GM12878 (cell line): ENCODE results near the gene ADAMTS17. TPM values are rescaled to one million over a fixed set of nuclear protein-coding genes. Genes with fewer than 3 reads are reported as not detected.

Experiments
- ATAC-seq: fragments of 200-7000 bp; cut with Tn5 transposase; 3 replicates; pipeline ENCODE4 v1.9.1; 2020; ENCODE audit warnings: mild to moderate bottlenecking, moderate library complexity
- BruUV-seq: library from RNA; stranded (reverse); fragments of 400-500 nt; replicated peaks from 2 replicates; lab custom pipeline; 2021; lab: Mats Ljungman, UMichigan
- CTCF ChIA-PET: fragments of 300-600 bp; sonication (Branson Sonifier 250); formaldehyde crosslinking; extraction: SDS; loops from one replicate; lab custom pipeline; 2021; ENCODE audit warnings: inconsistent platforms; lab: Yijun Ruan, JAX
- POLR2A ChIA-PET: fragments of 350-600 bp; formaldehyde crosslinking; extraction: SDS; loops from one replicate; lab custom pipeline; 2021; ENCODE audit warnings: inconsistent platforms; lab: Charles Lee
- RAD21 ChIA-PET: fragments of 300-600 bp; sonication (Branson Sonifier 250); formaldehyde crosslinking; loops from one replicate; lab custom pipeline; 2023; ENCODE audit warnings: antibody characterized with exemption; ENCODE audit not compliant: unreplicated experiment; lab: Charles Lee
- SMC1A ChIA-PET: fragments of 300-600 bp; sonication (Branson Sonifier 250); formaldehyde crosslinking; loops from one replicate; lab custom pipeline; 2023; ENCODE audit not compliant: unreplicated experiment, uncharacterized antibody; lab: Charles Lee
- DNase-seq: peaks from one replicate; pipeline ENCODE4 v3.0.0-alpha.2; 2011; ENCODE audit warnings: low read depth, low spot score
- FAIRE-seq: peaks from 3 replicates; lab custom pipeline; 2011; peaks lifted over from hg19 to GRCh38; lab: Jason Lieb, UNC
- H2AFZ ChIP-seq: 2 replicates; pipeline ENCODE4 v1.6.0; 2011; ENCODE audit warnings: low read depth, low read length, control low read depth; ENCODE audit not compliant: control insufficient read depth
- H3K27ac ChIP-seq: 2 replicates; pipeline ENCODE4 v1.5.1; 2011; ENCODE audit warnings: control low read depth; ENCODE audit not compliant: control insufficient read depth, insufficient read depth
- H3K27me3 ChIP-seq, 2 experiments: replicated peaks in 1 of 2; 2 replicates each; pipeline versions ENCODE4 v1.6.0 to v1.6.1; 2011; ENCODE audit warnings: low read length in 1 of 2; ENCODE audit not compliant: control insufficient read depth in 2 of 2, insufficient read depth in 2 of 2
- H3K36me3 ChIP-seq, 2 experiments: 2 replicates each; pipeline ENCODE4 v1.5.1; 2011; ENCODE audit warnings: low read length in 1 of 2; ENCODE audit not compliant: control insufficient read depth in 2 of 2, insufficient read depth in 2 of 2
- H3K4me1 ChIP-seq: 2 replicates; pipeline ENCODE4 v1.6.1; 2011; ENCODE audit warnings: mild to moderate bottlenecking, low read length, moderate library complexity, mixed read lengths; ENCODE audit not compliant: control insufficient read depth, insufficient read depth
- H3K4me2 ChIP-seq: 2 replicates; pipeline ENCODE4 v1.6.0; 2011; ENCODE audit warnings: control low read depth; ENCODE audit not compliant: control insufficient read depth, insufficient read depth
- H3K4me3 ChIP-seq: fragments of 200-600 bp; sonication (generic); 2 replicates; pipeline ENCODE4 v1.5.1; 2016
- H3K79me2 ChIP-seq: 2 replicates; pipeline ENCODE4 v1.6.0; 2011; ENCODE audit warnings: low read length; ENCODE audit not compliant: control insufficient read depth, insufficient read depth
- H3K9ac ChIP-seq: 2 replicates; pipeline ENCODE4 v1.8.0; 2011; ENCODE audit warnings: low read length, control low read depth, mixed read lengths; ENCODE audit not compliant: control insufficient read depth, insufficient read depth
- H3K9me3 ChIP-seq: replicated peaks from 3 replicates; pipeline ENCODE4 v1.5.1; 2011; ENCODE audit warnings: mild to moderate bottlenecking, low read length; ENCODE audit not compliant: control insufficient read depth, insufficient read depth
- H4K20me1 ChIP-seq: 2 replicates; pipeline ENCODE4 v1.6.0; 2011; ENCODE audit not compliant: control insufficient read depth, insufficient read depth
- ATF7 ChIP-seq: fragments of 450-650 bp; IDR thresholded peaks from 2 replicates; pipeline ENCODE4 v1.6.1; 2016; ENCODE audit warnings: low read depth, mild to moderate bottlenecking
- CBFB ChIP-seq: IDR thresholded peaks from 2 replicates; pipeline ENCODE4 v1.6.1; 2016; ENCODE audit warnings: antibody characterized with exemption, low read depth
- CEBPB ChIP-seq, 2 experiments: fragments of 150-350 bp in 1 of 2; IDR thresholded peaks; 2 replicates each; pipeline ENCODE4 v1.6.1; 2012 to 2014; ENCODE audit warnings: low read depth in 2 of 2, low read length in 2 of 2, borderline replicate concordance in 1 of 2, inconsistent platforms in 1 of 2
- CHD1 ChIP-seq: IDR thresholded peaks from 2 replicates; pipeline ENCODE4 v1.6.1; 2012; ENCODE audit warnings: low read depth, low read length, improper control_type of control experiment
- DPF2 ChIP-seq: fragments of 450-650 bp; IDR thresholded peaks from 2 replicates; pipeline ENCODE4 v1.6.1; 2017; ENCODE audit warnings: mild to moderate bottlenecking
- EGR1 ChIP-seq, 2 experiments: IDR thresholded peaks; 1 replicate in 1 of 2; 2 replicates in 1 of 2; pipeline ENCODE4 v1.6.1; 2011 to 2012; ENCODE audit warnings: low read depth in 2 of 2, low read length in 2 of 2, borderline replicate concordance in 1 of 2, mild to moderate bottlenecking in 1 of 2, moderate library complexity in 1 of 2
- HDAC6 ChIP-seq: fragments of 200-600 bp; sonication (generic); IDR thresholded peaks from one replicate; pipeline ENCODE4 v1.8.0; 2017; ENCODE audit warnings: antibody characterized with exemption; ENCODE audit not compliant: unreplicated experiment
- IKZF1 ChIP-seq: fragments of 450-650 bp; conservative IDR thresholded peaks from 2 replicates; pipeline ENCODE4 v1.6.1; 2017; ENCODE audit warnings: antibody characterized with exemption, mild to moderate bottlenecking
- JUND ChIP-seq: IDR thresholded peaks from 2 replicates; pipeline ENCODE4 v1.6.1; 2012; ENCODE audit warnings: low read depth, mild to moderate bottlenecking, low read length, improper control_type of control experiment, moderate library complexity
- MTA2 ChIP-seq: fragments of 450-650 bp; IDR thresholded peaks from 2 replicates; pipeline ENCODE4 v1.6.1; 2016; ENCODE audit warnings: low read depth, mild to moderate bottlenecking, moderate library complexity
- PAX5 ChIP-seq: IDR thresholded peaks from 2 replicates; pipeline ENCODE4 v1.6.1; 2011; ENCODE audit warnings: low read depth, low read length, borderline replicate concordance
- RAD51 ChIP-seq: fragments of 450-650 bp; IDR thresholded peaks from 2 replicates; pipeline ENCODE4 v1.6.1; 2016; ENCODE audit warnings: moderate library complexity, mild to moderate bottlenecking, inconsistent platforms
- YBX1 ChIP-seq: fragments of 450-650 bp; IDR thresholded peaks from 2 replicates; pipeline ENCODE4 v1.6.1; 2016; ENCODE audit warnings: antibody characterized with exemption
- ZNF207 ChIP-seq: fragments of 450-650 bp; IDR thresholded peaks from 2 replicates; pipeline ENCODE4 v1.6.1; 2014; ENCODE audit warnings: antibody characterized with exemption, mild to moderate bottlenecking, borderline replicate concordance
- ZNF24 ChIP-seq: fragments of 450-650 bp; IDR thresholded peaks from 2 replicates; pipeline ENCODE4 v1.6.1; 2017; ENCODE audit warnings: antibody characterized with exemption, mild to moderate bottlenecking
- ZSCAN29 ChIP-seq: fragments of 450-650 bp; IDR thresholded peaks from 2 replicates; pipeline ENCODE4 v1.6.1; 2017; ENCODE audit warnings: mild to moderate bottlenecking, moderate library complexity
- WGBS: methylation state at CpG from one replicate; pipeline ENCODE4 v1.1.6; 2016; ENCODE audit warnings: low lambda C conversion rate; ENCODE audit not compliant: insufficient replicate concordance, insufficient coverage; ENCODE audit errors: missing lambda C conversion rate; 5-methylcytosine and 5-hydroxymethylcytosine counted together
- in situ Hi-C: fragments of 300-500 bp; cut with MboI; formaldehyde crosslinking; loops from 9 replicates; pipeline ENCODE4 v1.14.3; 2018; ENCODE audit warnings: mixed read lengths
- intact Hi-C: fragments of 100-400 bp; cut with micrococcal nuclease; formaldehyde crosslinking; loops from one replicate; pipeline ENCODE4 v1.14.2; 2022; ENCODE audit not compliant: unreplicated experiment
- polyA plus RNA-seq, 11 experiments: library from polyadenylated mRNA; depleted of rRNA in 4 of 11; unstranded in 6 of 11; stranded (reverse) in 5 of 11; fragments of >200 nt; fragmentation: Nextera tagmentation in 4 of 11; fragmentation: Illumina TruSeq in 1 of 11; extraction: Ambion mirVana in 4 of 11; extraction: Trizol in 1 of 11; gene quantifications; 1 replicate in 1 of 11; 2 replicates in 10 of 11; pipeline versions ENCODE4 v1.2.1 to v1.2.3, GENCODE V29; 2011 to 2016; ENCODE audit warnings: inconsistent platforms in 2 of 11, missing spikeins in 2 of 11, low read depth in 1 of 11
- total RNA-seq, 4 experiments: library from RNA; depleted of rRNA in 3 of 4; stranded (reverse); fragments of >200 nt in 3 of 4; fragmentation: Illumina TruSeq in 1 of 4; extraction: Trizol in 1 of 4; gene quantifications; 2 replicates each; pipeline versions ENCODE4 v1.2.1 to v1.2.3, GENCODE V29; 2013 to 2021
- TF ChIP-seq, protein P1 (sequence below): fragments of 450-650 bp; IDR thresholded peaks from 2 replicates; pipeline ENCODE4 v1.6.1; 2017; ENCODE audit warnings: borderline replicate concordance
- TF ChIP-seq, protein P2 (sequence below): fragments of 150-350 bp; IDR thresholded peaks from 2 replicates; pipeline ENCODE4 v1.6.1; 2016; ENCODE audit warnings: low read depth, low read length

ADAMTS17 gene
- total and polyA plus RNA-seq, 10 of the 15 experiments (the other 5 are each of a cell fraction or from before 2014, with no cell fraction given) = 0.04 to 0.50 (median 0.10) TPM; not detected in 4

DNA sequence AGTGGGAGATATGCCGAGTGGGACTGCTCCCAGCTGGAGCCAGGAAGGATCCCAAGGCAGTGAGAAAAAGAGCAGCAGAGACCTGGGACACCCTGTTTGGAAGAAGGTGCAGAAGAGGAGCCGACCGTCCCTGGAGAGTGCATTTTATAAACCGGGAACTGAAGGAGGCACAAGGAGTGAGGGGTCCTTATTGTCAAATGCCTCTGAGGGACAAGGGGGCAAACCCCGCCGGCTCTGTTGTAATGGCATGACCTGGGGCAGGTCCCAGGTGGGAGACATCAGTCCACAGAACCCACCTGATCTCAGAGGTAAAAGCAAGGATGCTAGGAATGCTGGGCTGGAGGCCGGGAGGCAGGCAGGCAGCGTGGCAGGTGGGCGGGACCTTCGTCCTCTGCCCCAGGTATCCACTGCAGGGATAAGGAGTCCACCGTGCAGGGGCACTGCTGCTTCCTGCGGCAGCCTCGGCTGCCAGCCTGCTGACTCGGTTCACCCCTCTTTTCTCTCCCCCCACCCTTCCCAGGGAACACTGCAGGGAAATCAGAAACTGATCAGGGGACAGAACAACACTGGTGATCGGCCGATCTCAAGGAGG, 26.9 kb downstream of the ADAMTS17 start:
- intact Hi-C loops = no loop called here

More for the DNA sequence above, 26.9 kb downstream of the ADAMTS17 start:
- Histone ChIP-seq H3K36me3 (no peaks in the 10 kb centered on the region), H3K9me3 (no peaks in the 10 kb centered on the region; the same call in 2 of the 3 replicates), H2AFZ (no peak overlapping the region), H3K9ac (no peak overlapping the region), H3K27me3 (no peaks in the 10 kb centered on the region), H3K4me1 (no peaks in the 10 kb centered on the region), H3K79me2 (no peaks in the 10 kb centered on the region), H3K4me3 (no peak overlapping the region), H4K20me1 (no peaks in the 10 kb centered on the region), H3K27ac (no peak overlapping the region), H3K4me2 (no peak overlapping the region)
- ChIA-PET RAD21 (no interaction called here), POLR2A (no interaction called here), CTCF (no interaction called here), SMC1A (no interaction called here)
- TF ChIP-seq, protein P1, sequence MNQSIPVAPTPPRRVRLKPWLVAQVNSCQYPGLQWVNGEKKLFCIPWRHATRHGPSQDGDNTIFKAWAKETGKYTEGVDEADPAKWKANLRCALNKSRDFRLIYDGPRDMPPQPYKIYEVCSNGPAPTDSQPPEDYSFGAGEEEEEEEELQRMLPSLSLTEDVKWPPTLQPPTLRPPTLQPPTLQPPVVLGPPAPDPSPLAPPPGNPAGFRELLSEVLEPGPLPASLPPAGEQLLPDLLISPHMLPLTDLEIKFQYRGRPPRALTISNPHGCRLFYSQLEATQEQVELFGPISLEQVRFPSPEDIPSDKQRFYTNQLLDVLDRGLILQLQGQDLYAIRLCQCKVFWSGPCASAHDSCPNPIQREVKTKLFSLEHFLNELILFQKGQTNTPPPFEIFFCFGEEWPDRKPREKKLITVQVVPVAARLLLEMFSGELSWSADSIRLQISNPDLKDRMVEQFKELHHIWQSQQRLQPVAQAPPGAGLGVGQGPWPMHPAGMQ = no peak
- TF ChIP-seq CEBPB (IDR thresholded peaks at IDR 0.05; ENCODE audit: borderline replicate concordance in 1 of 2, low read depth in 2 of 2, low read length in 2 of 2) = no peak
- TF ChIP-seq ATF7 = no peak
- no peak for TF ChIP-seq ZSCAN29
- no peak for TF ChIP-seq CHD1
- TF ChIP-seq PAX5 = no peak
- TF ChIP-seq DPF2 = no peak
- no peak for TF ChIP-seq YBX1
- no peak for TF ChIP-seq IKZF1
- TF ChIP-seq EGR1 (IDR thresholded peaks at IDR 0.05; ENCODE audit: borderline replicate concordance in 1 of 2, low read depth in 2 of 2, low read length in 2 of 2) = no peak
- TF ChIP-seq RAD51 = no peak
- TF ChIP-seq ZNF24 = no peak
- TF ChIP-seq, protein P2, sequence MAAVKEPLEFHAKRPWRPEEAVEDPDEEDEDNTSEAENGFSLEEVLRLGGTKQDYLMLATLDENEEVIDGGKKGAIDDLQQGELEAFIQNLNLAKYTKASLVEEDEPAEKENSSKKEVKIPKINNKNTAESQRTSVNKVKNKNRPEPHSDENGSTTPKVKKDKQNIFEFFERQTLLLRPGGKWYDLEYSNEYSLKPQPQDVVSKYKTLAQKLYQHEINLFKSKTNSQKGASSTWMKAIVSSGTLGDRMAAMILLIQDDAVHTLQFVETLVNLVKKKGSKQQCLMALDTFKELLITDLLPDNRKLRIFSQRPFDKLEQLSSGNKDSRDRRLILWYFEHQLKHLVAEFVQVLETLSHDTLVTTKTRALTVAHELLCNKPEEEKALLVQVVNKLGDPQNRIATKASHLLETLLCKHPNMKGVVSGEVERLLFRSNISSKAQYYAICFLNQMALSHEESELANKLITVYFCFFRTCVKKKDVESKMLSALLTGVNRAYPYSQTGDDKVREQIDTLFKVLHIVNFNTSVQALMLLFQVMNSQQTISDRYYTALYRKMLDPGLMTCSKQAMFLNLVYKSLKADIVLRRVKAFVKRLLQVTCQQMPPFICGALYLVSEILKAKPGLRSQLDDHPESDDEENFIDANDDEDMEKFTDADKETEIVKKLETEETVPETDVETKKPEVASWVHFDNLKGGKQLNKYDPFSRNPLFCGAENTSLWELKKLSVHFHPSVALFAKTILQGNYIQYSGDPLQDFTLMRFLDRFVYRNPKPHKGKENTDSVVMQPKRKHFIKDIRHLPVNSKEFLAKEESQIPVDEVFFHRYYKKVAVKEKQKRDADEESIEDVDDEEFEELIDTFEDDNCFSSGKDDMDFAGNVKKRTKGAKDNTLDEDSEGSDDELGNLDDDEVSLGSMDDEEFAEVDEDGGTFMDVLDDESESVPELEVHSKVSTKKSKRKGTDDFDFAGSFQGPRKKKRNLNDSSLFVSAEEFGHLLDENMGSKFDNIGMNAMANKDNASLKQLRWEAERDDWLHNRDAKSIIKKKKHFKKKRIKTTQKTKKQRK = no peak
- no peak for TF ChIP-seq MTA2
- no peak for TF ChIP-seq CBFB
- no peak for TF ChIP-seq ZNF207
- no peak for TF ChIP-seq HDAC6
- TF ChIP-seq JUND = no peak
- ATAC-seq (no peak), FAIRE-seq (no peak), DNase-seq (no peak)
- in situ Hi-C loops = no loop called here
- BruUV-seq = no TSS peak
- WGBS = 23% methylated on average over 16 of the region's 16 CpGs
